Esophagus muscularis mucosa (tissue), 3 donors: ENCODE data around the gene UBE2M.
"Not testable (repeated sequence)": the region's sequence is repeated elsewhere in the genome, so short reads cannot be mapped to it uniquely, and the experiment has no call there.

Experiments used
- CTCF ChIP-seq, 3 experiments: fragments of 200-600 bp in 2 of 3; fragments of 450-650 bp in 1 of 3; sonication (generic) in 2 of 3; IDR thresholded peaks; one replicate each; pipeline ENCODE4 v1.5.1; 2017 to 2019; ENCODE audit warnings: antibody characterized with exemption in 3 of 3, mild to moderate bottlenecking in 2 of 3, moderate library complexity in 1 of 3
- POLR2A ChIP-seq: fragments of 450-650 bp; IDR thresholded peaks from one replicate; pipeline ENCODE4 v1.6.1; 2017; ENCODE audit warnings: antibody characterized with exemption, moderate library complexity, mild to moderate bottlenecking, low read depth
- POLR2AphosphoS5 ChIP-seq, 2 donors: sonication (generic); formaldehyde crosslinking; IDR thresholded peaks; one replicate each; pipeline ENCODE4 v1.6.1; 2017; ENCODE audit warnings: antibody characterized with exemption in 2 of 2

GRCh38 chr19:58539169-58539559 is 19.2 kb downstream of the UBE2M start:
- not testable (repeated sequence) for TF ChIP-seq CTCF (IDR thresholded peaks at IDR 0.05); POLR2AphosphoS5 (IDR thresholded peaks at IDR 0.05); POLR2A
